ENCODE results near the gene SEMA6D. TPM values are rescaled to one million over a fixed set of nuclear protein-coding genes. Genes with fewer than 3 reads are reported as not detected.

The SEMA6D gene
- total RNA-seq, 1 donor: 3.0 TPM

DNA sequence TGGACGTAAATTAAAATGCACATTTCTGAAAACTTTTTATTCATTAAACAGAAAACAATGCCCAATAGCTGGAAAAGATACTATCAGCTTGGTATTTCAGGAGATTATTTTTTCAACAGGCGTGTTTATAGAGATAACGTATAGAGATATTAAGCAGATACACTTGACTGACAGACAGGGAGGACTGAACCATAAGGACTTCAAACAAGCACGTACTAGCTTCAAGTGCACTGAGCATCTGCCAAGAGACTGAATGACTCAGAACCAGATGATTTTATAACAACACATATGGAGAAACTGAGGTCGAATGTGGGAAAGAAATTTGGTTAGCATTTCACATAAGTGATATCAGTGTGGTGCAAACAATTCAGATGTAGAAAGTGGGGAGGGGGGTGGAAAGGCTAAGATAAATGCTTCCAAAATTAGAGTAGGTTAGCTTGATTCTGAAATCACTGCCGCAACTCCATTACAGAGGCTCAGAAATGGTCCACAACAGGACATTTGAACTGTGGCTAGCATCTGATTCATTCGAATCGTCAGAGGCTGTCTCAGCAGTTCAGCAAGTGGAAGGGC is 103.5 kb downstream of the SEMA6D start:
- H3K4me3 ChIP-seq (ENCODE audit: low read depth, low read length): no peak overlapping the region
- DNase-seq (ENCODE audit: low read depth): peak; percentile 75
- TF ChIP-seq, protein P1, sequence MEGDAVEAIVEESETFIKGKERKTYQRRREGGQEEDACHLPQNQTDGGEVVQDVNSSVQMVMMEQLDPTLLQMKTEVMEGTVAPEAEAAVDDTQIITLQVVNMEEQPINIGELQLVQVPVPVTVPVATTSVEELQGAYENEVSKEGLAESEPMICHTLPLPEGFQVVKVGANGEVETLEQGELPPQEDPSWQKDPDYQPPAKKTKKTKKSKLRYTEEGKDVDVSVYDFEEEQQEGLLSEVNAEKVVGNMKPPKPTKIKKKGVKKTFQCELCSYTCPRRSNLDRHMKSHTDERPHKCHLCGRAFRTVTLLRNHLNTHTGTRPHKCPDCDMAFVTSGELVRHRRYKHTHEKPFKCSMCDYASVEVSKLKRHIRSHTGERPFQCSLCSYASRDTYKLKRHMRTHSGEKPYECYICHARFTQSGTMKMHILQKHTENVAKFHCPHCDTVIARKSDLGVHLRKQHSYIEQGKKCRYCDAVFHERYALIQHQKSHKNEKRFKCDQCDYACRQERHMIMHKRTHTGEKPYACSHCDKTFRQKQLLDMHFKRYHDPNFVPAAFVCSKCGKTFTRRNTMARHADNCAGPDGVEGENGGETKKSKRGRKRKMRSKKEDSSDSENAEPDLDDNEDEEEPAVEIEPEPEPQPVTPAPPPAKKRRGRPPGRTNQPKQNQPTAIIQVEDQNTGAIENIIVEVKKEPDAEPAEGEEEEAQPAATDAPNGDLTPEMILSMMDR (IDR thresholded peaks at IDR 0.05; ENCODE audit: insufficient read depth, low read depth, low read length): no peak

DNA sequence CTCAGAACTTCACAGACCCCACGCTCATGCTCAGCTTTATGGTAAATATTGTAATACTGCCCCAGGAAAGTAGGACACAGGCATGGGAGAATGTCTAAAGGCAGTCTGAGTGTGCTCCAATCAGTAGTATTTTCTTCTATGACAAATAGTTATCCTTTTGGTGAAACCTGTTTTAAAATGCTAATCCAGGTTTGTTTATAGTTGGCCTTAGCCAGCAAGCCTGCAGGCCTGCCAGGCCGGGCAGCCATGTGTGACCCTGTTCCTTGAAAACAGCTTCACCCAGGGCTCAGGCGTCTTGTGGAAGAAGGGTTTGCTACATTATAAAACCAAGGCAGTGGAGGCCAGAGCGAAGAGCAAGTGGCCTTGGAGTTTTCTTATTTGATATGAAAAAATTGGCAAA is 104.7 kb downstream of the SEMA6D start:
- DNase-seq (ENCODE audit: low read depth): peak; percentile 47
- H3K4me3 ChIP-seq (ENCODE audit: low read depth, low read length): no peak overlapping the region
- TF ChIP-seq, protein P1 (IDR thresholded peaks at IDR 0.05; ENCODE audit: insufficient read depth, low read depth, low read length): no peak

Measured in fibroblast of villous mesenchyme (primary cell).